HG03565 (cell line): Measurements from ENCODE around the gene STX8.
A peak's percentile ranks its signal among the peaks of the same experiment; 100 is the strongest.

ENCODE experiments used
- ATAC-seq: cut with Tn5 transposase; IDR thresholded peaks from one replicate; pipeline ENCODE4 v1.9.1; 2021; ENCODE audit warnings: mild to moderate bottlenecking, moderate library complexity; ENCODE audit not compliant: unreplicated experiment

STX8 gene

GRCh38 chr17:9242497-9242881 is 333.1 kb downstream of the STX8 start:
- no peak for ATAC-seq

- ATAC-seq = no peak
Observed at GRCh38 chr17:9241774-9242496, 333.7 kb downstream of the STX8 start.

- ATAC-seq = no peak
Observed at GRCh38 chr17:9241371-9241712, 334.3 kb downstream of the STX8 start.

GRCh38 chr17:9240659-9241370 is 334.8 kb downstream of the STX8 start:
- ATAC-seq = no peak

- peak; percentile 53 for ATAC-seq
Observed at GRCh38 chr17:9239793-9240658, 335.6 kb downstream of the STX8 start.

GRCh38 chr17:9239246-9239792 is 336.3 kb downstream of the STX8 start:
- ATAC-seq = no peak

- ATAC-seq = no peak
Observed at GRCh38 chr17:9238340-9239245, 337.0 kb downstream of the STX8 start.

- no peak for ATAC-seq
Observed at GRCh38 chr17:9237661-9238301, 337.8 kb downstream of the STX8 start.

GRCh38 chr17:9237053-9237410 is 338.6 kb downstream of the STX8 start:
- no peak for ATAC-seq

- ATAC-seq = no peak
Observed at GRCh38 chr17:9236286-9237052, 339.2 kb downstream of the STX8 start.

- no peak for ATAC-seq
Observed at GRCh38 chr17:9235346-9235745, 340.3 kb downstream of the STX8 start.

- no peak for ATAC-seq
Observed at GRCh38 chr17:9234389-9234945, 341.2 kb downstream of the STX8 start.

- ATAC-seq = no peak
Observed at GRCh38 chr17:9233761-9234160, 341.9 kb downstream of the STX8 start.

GRCh38 chr17:9233271-9233599 is 342.4 kb downstream of the STX8 start:
- no peak for ATAC-seq

GRCh38 chr17:9232591-9233270 is 342.9 kb downstream of the STX8 start:
- ATAC-seq = no peak

- no peak for ATAC-seq
Observed at GRCh38 chr17:9232155-9232475, 343.5 kb downstream of the STX8 start.

- no peak for ATAC-seq
Observed at GRCh38 chr17:9231449-9232154, 344.0 kb downstream of the STX8 start.

- no peak for ATAC-seq
Observed at GRCh38 chr17:9230861-9231260, 344.8 kb downstream of the STX8 start.
